NB4 (cell line): Measurements from ENCODE around the gene MBD4.

Experiments used
- CTCF ChIP-seq: IDR thresholded peaks from one replicate; pipeline ENCODE4 v1.5.1; 2012; ENCODE audit warnings: low read depth, low read length
- MAX ChIP-seq: IDR thresholded peaks from 2 replicates; pipeline ENCODE4 v1.6.1; 2011; ENCODE audit warnings: low read depth, low read length
- POLR2A ChIP-seq: IDR thresholded peaks from 2 replicates; pipeline ENCODE4 v1.6.1; 2011; ENCODE audit warnings: mild to moderate bottlenecking; ENCODE audit not compliant: insufficient read length; ENCODE audit errors: extremely low read depth

- TF ChIP-seq CTCF (no peak), POLR2A (no peak), MAX (no peak)
Observed at GRCh38 chr3:129473769-129474152, 34.0 kb upstream of the MBD4 start.
